Left lung (tissue), 10 donors: Measurements from ENCODE around the gene SARNP. TPM values are rescaled to one million over a fixed set of nuclear protein-coding genes. Genes with fewer than 3 reads are reported as not detected.
A peak's percentile ranks its signal among the peaks of the same experiment; 100 is the strongest.

ENCODE experiments used
- ATAC-seq: fragments of 200-7000 bp; cut with Tn5 transposase; one replicate; pipeline ENCODE4 v1.9.1; 2020; ENCODE audit warnings: moderate library complexity
- DNase-seq, 4 donors: peaks; one replicate each; pipeline ENCODE4 v3.0.0-alpha.2; 2013 to 2020
- H3K27ac ChIP-seq, 2 donors: fragments of 200-600 bp; sonication (generic) in 1 of 2; one replicate each; pipeline versions ENCODE4 v1.5.0 to v1.8.0; 2020 to 2021
- H3K27me3 ChIP-seq, 2 donors: fragments of 200-600 bp; sonication (generic) in 1 of 2; one replicate each; pipeline versions ENCODE4 v1.5.0 to v1.8.0; 2020 to 2021
- H3K36me3 ChIP-seq, 2 donors: fragments of 200-600 bp; sonication (generic) in 1 of 2; one replicate each; pipeline versions ENCODE4 v1.5.0 to v1.8.0; 2020 to 2021
- H3K4me1 ChIP-seq, 2 donors: fragments of 200-600 bp; one replicate each; pipeline ENCODE4 v1.8.0; 2021
- H3K4me3 ChIP-seq, 2 donors: fragments of 200-600 bp; sonication (generic) in 1 of 2; one replicate each; pipeline versions ENCODE4 v1.5.0 to v1.8.0; 2020 to 2021; ENCODE audit warnings: mild to moderate bottlenecking in 1 of 2
- H3K9me3 ChIP-seq, 2 donors: fragments of 200-600 bp; sonication (generic) in 1 of 2; one replicate each; pipeline versions ENCODE4 v1.5.0 to v1.8.0; 2020 to 2021
- CTCF ChIP-seq, 2 donors: fragments of 200-600 bp; sonication (generic) in 1 of 2; IDR thresholded peaks; one replicate each; pipeline versions ENCODE4 v1.5.0 to v1.8.0; 2021; ENCODE audit warnings: antibody characterized with exemption in 2 of 2
- intact Hi-C, 2 donors: fragments of 100-400 bp; cut with DNase I; formaldehyde crosslinking; loops; one replicate each; pipeline versions ENCODE4 v1.11.2 to v1.14.2; 2022
- polyA plus RNA-seq, 6 donors: library from polyadenylated mRNA; unstranded; fragments of 120-200 nt; gene quantifications; one replicate each; pipeline ENCODE4 v1.2.1, GENCODE V29; 2013; ENCODE audit not compliant: insufficient read length in 6 of 6
- total RNA-seq, 2 donors: library from RNA; stranded (reverse); fragmentation: NEBNext Ultra II Directional; extraction: Animal tissue kit (Norgen Biotek cat#: 25700); gene quantifications; one replicate each; pipeline ENCODE4 v1.2.1, GENCODE V29; 2021
- donor health status: DM: no; HTN: yes; CAD: no.
- donor health status: DM: no; HTN: no; CAD: no.

The SARNP gene
- total and polyA plus RNA-seq, 8 donors, result 49.4 to 128 (median 99.2) TPM

DNA sequence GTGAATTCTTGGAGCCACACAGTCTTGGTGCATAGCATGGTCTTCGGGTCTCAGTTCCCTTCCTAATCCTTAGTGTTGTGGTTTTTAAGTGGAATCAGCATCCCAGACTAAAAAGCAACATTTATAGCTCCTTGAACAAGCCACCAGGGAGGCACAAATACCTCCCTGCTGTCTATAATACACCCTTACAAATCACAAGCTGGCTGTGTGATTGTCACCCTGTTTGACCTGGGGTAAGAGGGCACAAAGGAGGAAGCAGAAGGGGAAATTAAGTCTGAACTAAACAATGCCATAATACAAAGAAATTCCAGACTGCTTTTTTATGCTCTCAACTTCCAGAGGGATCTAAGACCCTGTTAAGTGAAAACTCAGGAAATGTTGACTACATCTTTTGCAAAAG lies 32.9 kb upstream of the SARNP start:
- no peaks in the 10 kb centered on the region for H3K9me3 ChIP-seq
- H3K4me3 ChIP-seq, result no peak overlapping the region
- peaks cover 19 to 41% of the 10 kb centered on the region in 2 donors for H3K4me1 ChIP-seq
- TF ChIP-seq CTCF (IDR thresholded peaks at IDR 0.05), result no peak
- intact Hi-C loops, result no loop called here
- DNase-seq (no peak), ATAC-seq (no peak)
- H3K36me3 ChIP-seq, result no peaks in the 10 kb centered on the region
- no peaks in the 10 kb centered on the region for H3K27me3 ChIP-seq
- peak overlapping the region in 1 of 2 donors; percentile 90 for H3K27ac ChIP-seq

DNA sequence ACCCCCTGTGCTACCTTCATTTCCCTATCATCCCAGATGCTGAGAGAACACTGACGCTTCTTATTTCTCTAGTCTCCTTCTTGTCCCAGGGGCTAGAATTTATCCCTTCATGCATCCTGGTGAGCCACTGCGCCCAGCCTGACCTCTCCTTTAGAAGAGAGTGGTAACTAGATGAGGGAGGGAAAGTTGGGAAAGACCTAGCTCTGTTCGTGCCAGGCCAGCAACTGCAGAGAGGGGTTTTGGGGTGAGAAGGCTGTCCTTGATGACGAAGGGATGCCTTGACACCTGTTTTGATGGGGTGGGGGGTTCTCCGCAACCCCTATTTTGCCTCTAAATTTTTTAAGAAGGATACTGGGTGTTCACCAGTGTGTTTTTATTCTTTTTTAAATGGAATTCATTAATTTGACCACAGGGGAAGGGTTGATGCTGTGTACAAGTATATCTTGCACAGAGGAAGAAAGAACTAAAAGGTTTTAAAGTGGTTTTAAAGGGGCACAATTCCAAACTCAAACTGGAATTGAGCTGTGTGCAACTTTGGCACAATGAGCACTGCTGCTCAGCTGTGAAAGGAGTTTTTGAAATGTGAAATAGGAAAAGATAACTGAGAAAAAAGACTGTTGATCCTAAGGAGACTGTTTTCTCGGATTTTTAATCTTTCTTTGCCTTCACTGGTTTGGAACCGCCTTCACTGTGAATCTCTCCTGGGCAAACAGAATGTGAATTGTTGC lies 32.3 kb upstream of the SARNP start:
- no peak overlapping the region for H3K4me3 ChIP-seq
- H3K9me3 ChIP-seq, result no peaks in the 10 kb centered on the region
- intact Hi-C loops, result no loop called here
- no peak for TF ChIP-seq CTCF (IDR thresholded peaks at IDR 0.05)
- DNase-seq (no peak), ATAC-seq (no peak)
- no peaks in the 10 kb centered on the region for H3K36me3 ChIP-seq
- H3K27me3 ChIP-seq, result no peaks in the 10 kb centered on the region
- H3K4me1 ChIP-seq, result peaks cover 19 to 42% of the 10 kb centered on the region in 2 donors
- H3K27ac ChIP-seq, result peak overlapping the region in 1 of 2 donors; percentile 90

DNA sequence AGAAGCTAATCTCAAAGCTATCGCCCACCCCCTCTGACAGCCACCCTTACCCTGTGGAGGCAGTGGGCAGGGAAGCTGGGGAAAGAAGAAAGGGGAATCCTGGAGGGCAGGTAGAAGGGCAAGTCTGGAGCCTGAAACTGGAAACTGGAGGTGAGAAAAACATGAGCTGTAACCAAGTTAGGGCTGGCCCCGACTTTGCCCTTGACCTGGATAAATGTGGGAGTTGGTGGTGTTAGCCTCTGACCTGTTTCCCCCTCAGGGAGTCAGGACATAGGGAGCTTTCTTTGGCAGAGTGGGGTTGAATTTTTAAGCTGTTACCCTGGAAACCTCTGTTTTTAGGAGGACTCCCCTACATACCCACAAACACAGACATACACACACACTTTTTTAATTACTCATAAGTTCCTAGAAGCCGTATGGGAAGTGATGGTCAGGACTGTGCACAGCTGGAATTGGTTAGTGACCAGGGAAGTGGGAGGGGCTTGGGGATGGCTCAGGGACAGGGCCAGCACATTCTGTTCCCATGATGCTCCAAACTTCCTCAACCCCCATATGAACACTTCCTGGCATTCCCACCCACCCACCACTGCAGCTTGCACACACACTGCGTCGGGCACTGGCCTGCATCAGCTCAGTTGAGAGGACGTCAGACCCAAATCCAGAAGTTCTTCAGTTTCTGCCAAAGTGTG lies 30.2 kb upstream of the SARNP start:
- peak; percentile 81 to 92 (median 87) for DNase-seq

GRCh38 chr12:55847033-55847432 lies 29.5 kb upstream of the SARNP start:
- TF ChIP-seq CTCF (IDR thresholded peaks at IDR 0.05), result no peak
- Histone ChIP-seq H3K9me3 (no peaks in the 10 kb centered on the region), H3K36me3 (no peaks in the 10 kb centered on the region), H3K4me3 (no peak overlapping the region), H3K27me3 (no peaks in the 10 kb centered on the region), H3K27ac (peak overlapping the region; percentile 90 to 96), H3K4me1 (peaks cover 19 to 42% of the 10 kb centered on the region in 2 donors)
- DNase-seq (peak in 1 of 4 donors; percentile 68), ATAC-seq (peak; percentile 45)
- intact Hi-C loops, result no loop called here

More for the DNA sequence above, 30.2 kb upstream of the SARNP start:
- Histone ChIP-seq H3K27me3 (no peaks in the 10 kb centered on the region), H3K27ac (peak overlapping the region; percentile 90 to 96), H3K4me1 (peaks cover 19 to 42% of the 10 kb centered on the region in 2 donors), H3K4me3 (no peak overlapping the region), H3K9me3 (no peaks in the 10 kb centered on the region), H3K36me3 (no peaks in the 10 kb centered on the region)
- intact Hi-C loops, result no loop called here
- TF ChIP-seq CTCF (IDR thresholded peaks at IDR 0.05), result no peak
- peak; percentile 88 for ATAC-seq

DNA sequence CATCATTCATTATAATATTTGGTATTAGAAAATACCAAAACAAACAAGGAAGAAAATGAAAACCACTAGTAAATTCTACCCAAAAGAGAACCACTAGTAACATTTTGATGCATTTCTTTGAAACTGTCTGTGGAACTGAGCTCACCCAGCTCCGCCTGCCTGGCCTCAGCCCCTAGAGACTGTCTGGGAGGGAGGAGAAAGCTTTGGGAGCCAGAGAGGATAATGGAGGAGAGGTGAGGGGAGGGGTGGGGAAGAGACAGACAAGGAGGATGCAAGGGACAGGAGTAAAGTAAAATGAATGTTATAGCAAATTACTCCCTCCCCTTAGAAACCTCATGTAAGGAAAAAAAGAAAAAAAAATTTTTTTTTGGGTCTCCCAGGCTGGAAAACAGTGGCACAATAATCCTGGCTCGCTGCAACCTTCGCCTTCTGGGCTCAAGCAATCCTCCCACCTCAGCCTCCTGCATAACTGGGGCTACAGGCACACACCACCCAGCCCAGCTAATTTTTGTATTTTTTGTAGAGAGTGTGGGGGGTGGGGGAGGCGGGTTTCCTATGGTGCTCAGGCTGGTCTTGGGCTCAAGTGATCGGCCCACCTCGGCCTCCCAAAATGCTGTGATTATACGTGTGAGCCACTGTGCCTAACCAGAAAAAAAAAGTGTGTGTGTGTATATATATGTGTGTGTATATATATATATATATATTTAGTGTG lies 28.4 kb upstream of the SARNP start:
- no peak for ATAC-seq

More for the DNA sequence above, 28.4 kb upstream of the SARNP start:
- intact Hi-C loops, result no loop called here
- H3K36me3 ChIP-seq, result no peaks in the 10 kb centered on the region
- TF ChIP-seq CTCF (IDR thresholded peaks at IDR 0.05), result no peak
- peaks cover 19 to 50% of the 10 kb centered on the region in 2 donors for H3K4me1 ChIP-seq
- no peaks in the 10 kb centered on the region for H3K27me3 ChIP-seq
- H3K4me3 ChIP-seq, result no peak overlapping the region
- H3K27ac ChIP-seq, result peak overlapping the region; percentile 90 to 96
- no peak for DNase-seq
- H3K9me3 ChIP-seq, result no peaks in the 10 kb centered on the region
